HepG2 (cell line): ENCODE measurements around the gene HPDL. TPM values are rescaled to one million over a fixed set of nuclear protein-coding genes. Genes with fewer than 3 reads are reported as not detected.

Source experiments
- CBFB ChIP-seq: sonication (generic); formaldehyde crosslinking; IDR thresholded peaks from 2 replicates; pipeline ENCODE4 v1.4.0; 2020; ENCODE audit warnings: missing genetic modification reagents
- CHCHD3 ChIP-seq: sonication (generic); formaldehyde crosslinking; IDR thresholded peaks from 2 replicates; pipeline ENCODE4 v1.8.0; 2022; ENCODE audit warnings: mild to moderate bottlenecking, missing genetic modification reagents, moderate library complexity
- DBP ChIP-seq: sonication (generic); formaldehyde crosslinking; IDR thresholded peaks from 2 replicates; pipeline ENCODE4 v1.4.0; 2020; ENCODE audit warnings: missing genetic modification reagents; ENCODE audit errors: not compliant biosample characterization
- ELF4 ChIP-seq: sonication (generic); formaldehyde crosslinking; IDR thresholded peaks from 2 replicates; pipeline ENCODE4 v1.5.0; 2020; ENCODE audit warnings: missing genetic modification reagents, mild to moderate bottlenecking, moderate library complexity, borderline replicate concordance
- FOXA3 ChIP-seq: IDR thresholded peaks from 2 replicates; pipeline ENCODE4 v1.6.1; 2016; ENCODE audit warnings: missing genetic modification reagents, missing compliant biosample characterization
- HNRNPK ChIP-seq: fragments of 200-400 bp; formaldehyde crosslinking; IDR thresholded peaks from 2 replicates; pipeline ENCODE4 v1.6.1; 2018; ENCODE audit warnings: low read length, low read depth, moderate library complexity, mild to moderate bottlenecking; ENCODE audit not compliant: poor library complexity, severe bottlenecking
- KMT2B ChIP-seq: IDR thresholded peaks from 2 replicates; pipeline ENCODE4 v1.6.1; 2016; ENCODE audit warnings: missing genetic modification reagents, missing compliant biosample characterization
- MYNN ChIP-seq: sonication (generic); formaldehyde crosslinking; IDR thresholded peaks from 2 replicates; pipeline ENCODE4 v1.4.0; 2020; ENCODE audit warnings: mild to moderate bottlenecking, low read depth, missing genetic modification reagents
- MYPOP ChIP-seq: sonication (generic); formaldehyde crosslinking; IDR thresholded peaks from 2 replicates; pipeline ENCODE4 v1.8.1; 2023; ENCODE audit warnings: mild to moderate bottlenecking, moderate library complexity, missing genetic modification reagents
- NCOR1 ChIP-seq: fragments of 200-600 bp; sonication (generic); IDR thresholded peaks from 2 replicates; pipeline ENCODE4 v1.7.0; 2017; ENCODE audit warnings: antibody characterized with exemption, low read length, borderline replicate concordance
- ONECUT2 ChIP-seq: sonication (generic); formaldehyde crosslinking; IDR thresholded peaks from 2 replicates; pipeline ENCODE4 v1.4.0; 2020; ENCODE audit warnings: missing genetic modification reagents
- RARG ChIP-seq: sonication (generic); formaldehyde crosslinking; IDR thresholded peaks from 2 replicates; pipeline ENCODE4 v1.4.0; 2020; ENCODE audit warnings: low read depth, mild to moderate bottlenecking, missing genetic modification reagents
- SRSF9 ChIP-seq: fragments of 200-400 bp; formaldehyde crosslinking; IDR thresholded peaks from 2 replicates; pipeline ENCODE4 v1.6.1; 2018; ENCODE audit warnings: borderline replicate concordance, mild to moderate bottlenecking, low read depth, low read length; ENCODE audit not compliant: insufficient read depth, poor library complexity, severe bottlenecking
- TP53 ChIP-seq: sonication (generic); formaldehyde crosslinking; conservative IDR thresholded peaks from 2 replicates; pipeline ENCODE4 v1.4.0; 2020; ENCODE audit warnings: missing genetic modification reagents
- ZNF20 ChIP-seq: sonication (generic); formaldehyde crosslinking; IDR thresholded peaks from 2 replicates; pipeline ENCODE4 v1.4.0; 2020; ENCODE audit warnings: mild to moderate bottlenecking, moderate library complexity, missing genetic modification reagents
- ZNF546 ChIP-seq: sonication (generic); formaldehyde crosslinking; conservative IDR thresholded peaks from 2 replicates; pipeline ENCODE4 v1.8.1; 2023; ENCODE audit warnings: mild to moderate bottlenecking, missing genetic modification reagents
- ZNF709 ChIP-seq: sonication (generic); formaldehyde crosslinking; IDR thresholded peaks from 2 replicates; pipeline ENCODE4 v1.5.0; 2020; ENCODE audit warnings: mild to moderate bottlenecking, missing genetic modification reagents
- ZNF737 ChIP-seq: sonication (generic); formaldehyde crosslinking; IDR thresholded peaks from 2 replicates; pipeline ENCODE4 v1.5.0; 2020; ENCODE audit warnings: missing genetic modification reagents, mild to moderate bottlenecking, borderline replicate concordance
- ZNF75D ChIP-seq: sonication (generic); formaldehyde crosslinking; IDR thresholded peaks from 2 replicates; pipeline ENCODE4 v1.8.1; 2023; ENCODE audit warnings: missing genetic modification reagents, mild to moderate bottlenecking, borderline replicate concordance
- ZNF781 ChIP-seq: sonication (generic); formaldehyde crosslinking; IDR thresholded peaks from 2 replicates; pipeline ENCODE4 v1.5.1; 2020; ENCODE audit warnings: borderline replicate concordance, mild to moderate bottlenecking, missing genetic modification reagents; ENCODE audit errors: not compliant biosample characterization
- ZNF850 ChIP-seq: sonication (generic); formaldehyde crosslinking; conservative IDR thresholded peaks from 2 replicates; pipeline ENCODE4 v1.9.0; 2021; ENCODE audit warnings: mild to moderate bottlenecking, missing genetic modification reagents
- polyA plus RNA-seq, 8 experiments: library from polyadenylated mRNA; depleted of rRNA in 3 of 8; stranded (reverse) in 7 of 8; unstranded in 1 of 8; fragments of >200 nt; fragmentation: Illumina TruSeq in 4 of 8; extraction: Trizol in 4 of 8; gene quantifications; 2 replicates each; pipeline versions ENCODE4 v1.2.1 to v1.2.3, GENCODE V29; 2011 to 2016; ENCODE audit warnings: low read depth in 4 of 8, missing spikeins in 1 of 8, mixed read lengths in 1 of 8; ENCODE audit not compliant: insufficient read depth in 1 of 8
- total RNA-seq, 5 experiments: library from RNA; depleted of rRNA; stranded (reverse); fragments of >200 nt; fragmentation: Illumina TruSeq; extraction: Trizol; gene quantifications; 2 replicates each; pipeline ENCODE4 v1.2.3, GENCODE V29; 2016; ENCODE audit warnings: low read depth in 1 of 5
- TF ChIP-seq, protein P1 (sequence below): IDR thresholded peaks from 2 replicates; pipeline ENCODE4 v1.6.1; 2016
- TF ChIP-seq, protein P2 (sequence below): sonication (generic); formaldehyde crosslinking; IDR thresholded peaks from 2 replicates; pipeline ENCODE4 v1.5.1; 2020; ENCODE audit warnings: missing genetic modification reagents, mild to moderate bottlenecking, borderline replicate concordance

Gene HPDL
- total and polyA plus RNA-seq, 2 of the 13 experiments (the other 11 are each of a cell fraction or from before 2014, with no cell fraction given), result not detected

- TF ChIP-seq RARG (CRISPR knock-in tag), result no peak
- peak; percentile 57; the same call in 1 of the 2 replicates for TF ChIP-seq KMT2B (CRISPR knock-in tag)
- TF ChIP-seq CHCHD3 (CRISPR knock-in tag), result no peak
- peak; percentile 67; the same call in 1 of the 2 replicates for TF ChIP-seq NCOR1
- no peak for TF ChIP-seq ZNF850 (CRISPR knock-in tag)
- 0 out of 2 replicates have a peak, but pooled peaks have one; percentile 29 for TF ChIP-seq FOXA3
- no peak; the same call in 1 of the 2 replicates for TF ChIP-seq ZNF546 (CRISPR knock-in tag)
- TF ChIP-seq ZNF75D (CRISPR knock-in tag), result no peak
- TF ChIP-seq ZNF709, result peak; percentile 90
- TF ChIP-seq HNRNPK, result no peak
- TF ChIP-seq, protein P1, sequence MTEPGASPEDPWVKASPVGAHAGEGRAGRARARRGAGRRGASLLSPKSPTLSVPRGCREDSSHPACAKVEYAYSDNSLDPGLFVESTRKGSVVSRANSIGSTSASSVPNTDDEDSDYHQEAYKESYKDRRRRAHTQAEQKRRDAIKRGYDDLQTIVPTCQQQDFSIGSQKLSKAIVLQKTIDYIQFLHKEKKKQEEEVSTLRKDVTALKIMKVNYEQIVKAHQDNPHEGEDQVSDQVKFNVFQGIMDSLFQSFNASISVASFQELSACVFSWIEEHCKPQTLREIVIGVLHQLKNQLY, result 0 out of 2 replicates have a peak, but pooled peaks have one; percentile 12
- TF ChIP-seq TP53 (CRISPR knock-in tag), result 0 out of 2 replicates have a peak, but pooled peaks have one; percentile 50
- peak; percentile 95 for TF ChIP-seq ZNF781 (CRISPR knock-in tag)
- no peak for TF ChIP-seq CBFB (CRISPR knock-in tag)
- TF ChIP-seq, protein P2, sequence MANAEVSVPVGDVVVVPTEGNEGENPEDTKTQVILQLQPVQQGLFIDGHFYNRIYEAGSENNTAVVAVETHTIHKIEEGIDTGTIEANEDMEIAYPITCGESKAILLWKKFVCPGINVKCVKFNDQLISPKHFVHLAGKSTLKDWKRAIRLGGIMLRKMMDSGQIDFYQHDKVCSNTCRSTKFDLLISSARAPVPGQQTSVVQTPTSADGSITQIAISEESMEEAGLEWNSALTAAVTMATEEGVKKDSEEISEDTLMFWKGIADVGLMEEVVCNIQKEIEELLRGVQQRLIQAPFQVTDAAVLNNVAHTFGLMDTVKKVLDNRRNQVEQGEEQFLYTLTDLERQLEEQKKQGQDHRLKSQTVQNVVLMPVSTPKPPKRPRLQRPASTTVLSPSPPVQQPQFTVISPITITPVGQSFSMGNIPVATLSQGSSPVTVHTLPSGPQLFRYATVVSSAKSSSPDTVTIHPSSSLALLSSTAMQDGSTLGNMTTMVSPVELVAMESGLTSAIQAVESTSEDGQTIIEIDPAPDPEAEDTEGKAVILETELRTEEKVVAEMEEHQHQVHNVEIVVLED (CRISPR knock-in tag), result peak; percentile 94
- peak; percentile 97 for TF ChIP-seq MYPOP (CRISPR knock-in tag)
- no peak for TF ChIP-seq ZNF737 (CRISPR knock-in tag)
- TF ChIP-seq SRSF9, result no peak
- peak; percentile 86 for TF ChIP-seq DBP (CRISPR knock-in tag)
- TF ChIP-seq ELF4, result peak; percentile 92
- TF ChIP-seq ONECUT2 (CRISPR knock-in tag), result no peak
- TF ChIP-seq MYNN, result no peak; the same call in 1 of the 2 replicates
- TF ChIP-seq ZNF20 (CRISPR knock-in tag), result no peak; the same call in 1 of the 2 replicates
Observed at GRCh38 chr1:45339789-45340558, 13.3 kb downstream of the HPDL start, which contains the start of the genes MUTYH and TOE1 (continued).
